Central memory CD8-positive, alpha-beta T cell (primary cell): ENCODE data around the gene CDK1.

Experiments used
- ATAC-seq: fragments of 150-1000 bp; cut with Tn5 transposase; replicated peaks from 2 replicates; pipeline ENCODE4 v1.10.0; 2022; ENCODE audit warnings: mild to moderate bottlenecking, moderate FRiP score, moderate number of reproducible peaks; ENCODE audit not compliant: poor library complexity, severe bottlenecking; ENCODE audit errors: extremely low read depth
- DNase-seq, 2 donors: peaks; one replicate each; pipeline ENCODE4 v3.0.0; 2021; ENCODE audit warnings: low spot score in 2 of 2
- H3K27ac Mint-ChIP-seq: one replicate; pipeline ENCODE4 v1.8.0; 2022; ENCODE audit warnings: low read depth, mild to moderate bottlenecking, moderate library complexity, mixed read lengths
- H3K27me3 Mint-ChIP-seq: one replicate; pipeline ENCODE4 v1.8.0; 2022; ENCODE audit warnings: mixed read lengths
- H3K36me3 Mint-ChIP-seq: one replicate; pipeline ENCODE4 v1.8.0; 2022; ENCODE audit warnings: mild to moderate bottlenecking, moderate library complexity, mixed read lengths; ENCODE audit not compliant: insufficient read depth
- H3K4me1 Mint-ChIP-seq: one replicate; pipeline ENCODE4 v1.8.0; 2022; ENCODE audit warnings: mixed read lengths
- H3K4me3 Mint-ChIP-seq: one replicate; pipeline ENCODE4 v1.8.0; 2022; ENCODE audit warnings: mild to moderate bottlenecking, moderate library complexity, mixed read lengths
- H3K9me3 Mint-ChIP-seq: one replicate; pipeline ENCODE4 v1.8.0; 2022; ENCODE audit warnings: mixed read lengths

The CDK1 gene

GRCh38 chr10:60784641-60785040 is 6.4 kb downstream of the CDK1 start:
- ATAC-seq: no peak
- Mint-ChIP-seq H3K27me3 (no peaks in the 10 kb centered on the region), H3K9me3 (no peaks in the 10 kb centered on the region), H3K27ac (peak overlapping the region; percentile 29), H3K4me1 (peaks cover 19% of the 10 kb centered on the region), H3K36me3 (no peaks in the 10 kb centered on the region), H3K4me3 (no peak overlapping the region)
- DNase-seq: no peak

- H3K4me3 Mint-ChIP-seq: peak overlapping the region; percentile 11
- H3K4me1 Mint-ChIP-seq: peaks cover 32% of the 10 kb centered on the region
- H3K9me3 Mint-ChIP-seq: no peaks in the 10 kb centered on the region
- DNase-seq: no peak
- no peak overlapping the region for H3K27ac Mint-ChIP-seq
- H3K36me3 Mint-ChIP-seq: no peaks in the 10 kb centered on the region
- H3K27me3 Mint-ChIP-seq: no peaks in the 10 kb centered on the region
- ATAC-seq: no peak
Observed at GRCh38 chr10:60788544-60788943, 10.3 kb downstream of the CDK1 start.

DNA sequence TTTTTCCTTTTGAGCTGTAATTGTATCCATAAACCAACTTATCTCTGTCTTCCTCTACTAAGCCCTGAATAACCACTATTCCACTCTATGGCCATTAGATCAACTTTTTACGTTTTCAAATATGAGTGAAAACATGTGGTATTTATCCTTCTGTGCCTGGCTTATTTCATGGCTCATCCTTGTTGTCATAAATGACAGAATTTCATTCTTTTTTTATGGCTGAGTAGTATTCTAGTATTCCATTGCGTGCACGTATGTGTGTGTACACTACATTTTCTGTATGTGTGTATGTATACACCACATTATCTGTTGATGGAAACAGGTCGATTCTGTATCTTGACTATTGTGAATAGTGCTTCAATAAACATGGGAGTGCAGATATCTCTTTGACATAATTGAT is 11.1 kb downstream of the CDK1 start:
- no peaks in the 10 kb centered on the region for H3K36me3 Mint-ChIP-seq
- ATAC-seq (no peak), DNase-seq (no peak)
- no peak overlapping the region for H3K4me3 Mint-ChIP-seq
- no peaks in the 10 kb centered on the region for H3K9me3 Mint-ChIP-seq
- peaks cover 32% of the 10 kb centered on the region for H3K4me1 Mint-ChIP-seq
- H3K27me3 Mint-ChIP-seq: no peaks in the 10 kb centered on the region
- H3K27ac Mint-ChIP-seq: no peak overlapping the region

DNA sequence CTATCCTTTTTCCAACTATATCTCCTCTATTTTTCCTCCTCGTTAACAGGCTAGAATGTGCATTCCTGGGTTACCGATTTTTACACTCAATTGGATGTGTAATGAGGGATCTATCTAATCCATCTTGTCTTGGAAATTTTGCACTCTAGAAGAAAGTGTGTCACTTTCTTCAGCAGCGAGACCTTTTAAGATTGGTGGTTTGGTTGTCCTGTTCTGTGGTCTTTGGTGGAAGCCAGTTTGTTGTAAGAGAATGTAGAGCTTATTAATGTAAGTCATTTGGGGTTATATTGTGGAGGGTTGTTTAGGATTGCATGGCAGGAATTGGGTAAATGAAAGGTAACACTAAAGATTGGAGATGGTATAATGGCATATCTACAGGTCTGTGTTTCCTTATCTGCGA is 16.7 kb downstream of the CDK1 start:
- H3K27me3 Mint-ChIP-seq: no peaks in the 10 kb centered on the region
- H3K36me3 Mint-ChIP-seq: no peaks in the 10 kb centered on the region
- H3K4me1 Mint-ChIP-seq: peaks cover 17% of the 10 kb centered on the region
- ATAC-seq: no peak
- H3K4me3 Mint-ChIP-seq: no peak overlapping the region
- no peak for DNase-seq
- H3K9me3 Mint-ChIP-seq: no peaks in the 10 kb centered on the region
- H3K27ac Mint-ChIP-seq: no peak overlapping the region

- DNase-seq (no peak), ATAC-seq (no peak)
- no peak overlapping the region for H3K4me3 Mint-ChIP-seq
- H3K27me3 Mint-ChIP-seq: no peaks in the 10 kb centered on the region
- no peaks in the 10 kb centered on the region for H3K36me3 Mint-ChIP-seq
- H3K9me3 Mint-ChIP-seq: no peaks in the 10 kb centered on the region
- H3K27ac Mint-ChIP-seq: no peak overlapping the region
- H3K4me1 Mint-ChIP-seq: peaks cover 10% of the 10 kb centered on the region
Observed at GRCh38 chr10:60795465-60796202, 17.4 kb downstream of the CDK1 start.

DNA sequence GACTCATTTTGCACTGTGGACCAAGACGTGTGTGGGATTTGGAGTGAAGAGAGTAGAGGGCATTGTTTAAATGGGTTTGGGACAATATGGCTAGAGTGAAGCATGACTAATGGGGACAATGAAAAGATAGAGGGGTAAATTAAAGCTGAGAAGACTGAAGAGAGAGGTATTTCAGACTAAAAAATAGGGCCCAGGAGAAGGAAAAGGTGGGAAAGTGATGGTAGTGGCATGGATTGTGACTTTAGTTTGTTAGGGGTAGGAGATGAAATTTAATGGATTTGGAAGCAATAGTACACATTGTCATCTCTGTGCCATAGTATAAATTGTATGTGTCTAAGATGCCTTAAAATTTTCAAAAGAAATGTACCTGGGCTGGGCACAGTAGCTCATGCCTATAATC is 18.2 kb downstream of the CDK1 start:
- Mint-ChIP-seq H3K36me3 (no peaks in the 10 kb centered on the region), H3K27me3 (no peaks in the 10 kb centered on the region), H3K4me3 (no peak overlapping the region), H3K27ac (no peak overlapping the region), H3K4me1 (peaks cover 1% of the 10 kb centered on the region), H3K9me3 (no peaks in the 10 kb centered on the region)
- ATAC-seq: no peak
- DNase-seq: no peak

GRCh38 chr10:60797200-60797599 is 18.9 kb downstream of the CDK1 start:
- no peaks in the 10 kb centered on the region for H3K27me3 Mint-ChIP-seq
- H3K4me3 Mint-ChIP-seq: no peak overlapping the region
- no peaks in the 10 kb centered on the region for H3K36me3 Mint-ChIP-seq
- H3K27ac Mint-ChIP-seq: no peak overlapping the region
- no peaks in the 10 kb centered on the region for H3K9me3 Mint-ChIP-seq
- ATAC-seq (no peak), DNase-seq (no peak)
- no peaks in the 10 kb centered on the region for H3K4me1 Mint-ChIP-seq

- no peaks in the 10 kb centered on the region for H3K36me3 Mint-ChIP-seq
Observed at GRCh38 chr10:60798031-60798430, 19.8 kb downstream of the CDK1 start.

GRCh38 chr10:60798870-60799269 is 20.6 kb downstream of the CDK1 start:
- ATAC-seq (no peak), DNase-seq (no peak)
- no peaks in the 10 kb centered on the region for H3K9me3 Mint-ChIP-seq
- no peaks in the 10 kb centered on the region for H3K4me1 Mint-ChIP-seq
- no peak overlapping the region for H3K4me3 Mint-ChIP-seq
- H3K27ac Mint-ChIP-seq: no peak overlapping the region
- no peaks in the 10 kb centered on the region for H3K36me3 Mint-ChIP-seq
- no peaks in the 10 kb centered on the region for H3K27me3 Mint-ChIP-seq

More at GRCh38 chr10:60798031-60798430, 19.8 kb downstream of the CDK1 start:
- Mint-ChIP-seq H3K4me1 (no peaks in the 10 kb centered on the region), H3K4me3 (no peak overlapping the region), H3K9me3 (no peaks in the 10 kb centered on the region), H3K27ac (no peak overlapping the region), H3K27me3 (no peaks in the 10 kb centered on the region)
- DNase-seq (no peak), ATAC-seq (no peak)

- H3K27ac Mint-ChIP-seq: no peak overlapping the region
- no peak overlapping the region for H3K4me3 Mint-ChIP-seq
- no peaks in the 10 kb centered on the region for H3K9me3 Mint-ChIP-seq
- H3K27me3 Mint-ChIP-seq: no peaks in the 10 kb centered on the region
- no peaks in the 10 kb centered on the region for H3K4me1 Mint-ChIP-seq
- ATAC-seq: no peak
- no peak for DNase-seq
- no peaks in the 10 kb centered on the region for H3K36me3 Mint-ChIP-seq
Observed at GRCh38 chr10:60799971-60800650, 21.8 kb downstream of the CDK1 start.

- Mint-ChIP-seq H3K4me1 (no peaks in the 10 kb centered on the region), H3K27ac (no peak overlapping the region), H3K9me3 (no peaks in the 10 kb centered on the region), H3K27me3 (no peaks in the 10 kb centered on the region), H3K4me3 (no peak overlapping the region), H3K36me3 (no peaks in the 10 kb centered on the region)
- ATAC-seq (no peak), DNase-seq (no peak)
Observed at GRCh38 chr10:60800918-60801317, 22.6 kb downstream of the CDK1 start.

DNA sequence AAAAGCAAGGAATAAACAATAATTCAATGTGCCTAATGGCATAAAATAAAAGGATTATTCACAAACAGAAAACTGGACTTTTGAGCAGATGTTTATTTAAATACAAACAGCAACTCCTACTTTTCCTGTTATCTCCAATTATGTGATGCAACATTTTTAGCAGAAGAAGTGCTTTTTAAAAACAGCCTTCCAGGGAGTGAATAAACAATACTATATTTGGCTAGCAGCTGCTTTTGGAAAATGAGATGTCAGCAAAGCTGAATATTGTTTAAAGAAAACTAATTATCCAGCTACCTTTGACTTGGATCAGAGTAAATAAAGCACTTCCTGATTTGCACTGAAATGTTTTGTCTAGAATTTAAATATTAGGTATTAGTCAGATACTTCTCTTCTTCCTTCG is 23.2 kb downstream of the CDK1 start:
- Mint-ChIP-seq H3K4me3 (no peak overlapping the region), H3K36me3 (no peaks in the 10 kb centered on the region), H3K27me3 (no peaks in the 10 kb centered on the region), H3K27ac (no peak overlapping the region), H3K4me1 (no peaks in the 10 kb centered on the region), H3K9me3 (no peaks in the 10 kb centered on the region)
- no peak for DNase-seq
- no peak for ATAC-seq

GRCh38 chr10:60803433-60803832 is 25.2 kb downstream of the CDK1 start:
- H3K36me3 Mint-ChIP-seq: no peaks in the 10 kb centered on the region

More at GRCh38 chr10:60803433-60803832, 25.2 kb downstream of the CDK1 start:
- no peaks in the 10 kb centered on the region for H3K9me3 Mint-ChIP-seq
- no peak overlapping the region for H3K4me3 Mint-ChIP-seq
- ATAC-seq: no peak
- H3K27ac Mint-ChIP-seq: no peak overlapping the region
- H3K27me3 Mint-ChIP-seq: no peaks in the 10 kb centered on the region
- DNase-seq: no peak
- H3K4me1 Mint-ChIP-seq: no peaks in the 10 kb centered on the region
